ENCODE data around the gene RACGAP1. TPM values are rescaled to one million over a fixed set of nuclear protein-coding genes. Genes with fewer than 3 reads are reported as not detected.

RACGAP1 gene
- total RNA-seq, 1 experiment from 2014 or later, result 95.3 TPM

- no peaks in the 10 kb centered on the region for H3K9me2 ChIP-seq (replicated peaks; ENCODE audit: low read length)
- TF ChIP-seq EZH2phosphoT487 (IDR thresholded peaks at IDR 0.05; ENCODE audit: borderline replicate concordance, low read length), result no peak
- no peak for TF ChIP-seq EZH2 (IDR thresholded peaks at IDR 0.05; ENCODE audit: low read length, unreplicated experiment)
- no peak for TF ChIP-seq CTCF (conservative IDR thresholded peaks at IDR 0.05; ENCODE audit: low read depth, low read length)
- H3K27me3 ChIP-seq (ENCODE audit: low read length), result no peaks in the 10 kb centered on the region
- ATAC-seq (no peak), DNase-seq (no peak)
- no peaks in the 10 kb centered on the region for H3K36me3 ChIP-seq (ENCODE audit: low read depth, low read length)
- H3F3A ChIP-seq (ENCODE audit: low read length, unreplicated experiment), result no peaks in the 10 kb centered on the region
- H3K9me3 ChIP-seq (ENCODE audit: low read length), result no peaks in the 10 kb centered on the region
- H3K4me1 ChIP-seq (ENCODE audit: insufficient read depth, low read length), result peaks cover 6% of the 10 kb centered on the region
- H3K4me3 ChIP-seq (ENCODE audit: low read length), result no peak overlapping the region
- H3K27ac ChIP-seq (ENCODE audit: low read length), result no peak overlapping the region
- no peak overlapping the region for H3K4me2 ChIP-seq (ENCODE audit: low read length)
- H3K79me2 ChIP-seq (ENCODE audit: low read length), result no peaks in the 10 kb centered on the region
- ChIA-PET POLR2A (ENCODE audit: unreplicated experiment) (no interaction called here), CTCF (interaction anchor here (1.0 kb wide), 1 partner anchor 40 kb away, joined by 7 read pairs; no protein-coding TSS in a partner anchor)
- intact Hi-C loops (cut with micrococcal nuclease), result no loop called here
- H3K9ac ChIP-seq (ENCODE audit: low read length), result no peak overlapping the region
- H4K20me1 ChIP-seq (ENCODE audit: low read length), result no peaks in the 10 kb centered on the region
- BruUV-seq (replicated peaks), result no TSS peak
- H2AFZ ChIP-seq (ENCODE audit: low read length), result no peak overlapping the region
Observed at GRCh38 chr12:50073206-50073605, 47.9 kb upstream of the RACGAP1 start.

- Histone ChIP-seq H3K4me3 (ENCODE audit: low read length) (no peak overlapping the region), H2AFZ (ENCODE audit: low read length) (no peak overlapping the region), H3K9ac (ENCODE audit: low read length) (no peak overlapping the region), H3F3A (ENCODE audit: low read length, unreplicated experiment) (no peaks in the 10 kb centered on the region), H3K9me2 (replicated peaks; ENCODE audit: low read length) (no peaks in the 10 kb centered on the region), H3K79me2 (ENCODE audit: low read length) (no peaks in the 10 kb centered on the region), H3K27me3 (ENCODE audit: low read length) (no peaks in the 10 kb centered on the region), H4K20me1 (ENCODE audit: low read length) (no peaks in the 10 kb centered on the region), H3K4me2 (ENCODE audit: low read length) (no peak overlapping the region), H3K27ac (ENCODE audit: low read length) (no peak overlapping the region), H3K4me1 (ENCODE audit: insufficient read depth, low read length) (peaks cover 6% of the 10 kb centered on the region), H3K9me3 (ENCODE audit: low read length) (no peaks in the 10 kb centered on the region), H3K36me3 (ENCODE audit: low read depth, low read length) (no peaks in the 10 kb centered on the region)
- TF ChIP-seq EZH2phosphoT487 (IDR thresholded peaks at IDR 0.05; ENCODE audit: borderline replicate concordance, low read length) (no peak), CTCF (conservative IDR thresholded peaks at IDR 0.05; ENCODE audit: low read depth, low read length) (no peak), EZH2 (IDR thresholded peaks at IDR 0.05; ENCODE audit: low read length, unreplicated experiment) (no peak)
- ATAC-seq, result no peak
- no TSS peak for BruUV-seq (replicated peaks)
- ChIA-PET CTCF (interaction anchor here (2.2 kb wide), 1 partner anchor 105 kb away, joined by 38 read pairs; no protein-coding TSS in a partner anchor), POLR2A (ENCODE audit: unreplicated experiment) (no interaction called here)
- no peak for DNase-seq
- intact Hi-C loops (cut with micrococcal nuclease), result no loop called here
Observed at GRCh38 chr12:50072198-50072907, 47.1 kb upstream of the RACGAP1 start.

Measured in PC-3 (cell line).